SJCRH30 (cell line): ENCODE measurements around the gene PDE6H. TPM values are rescaled to one million over a fixed set of nuclear protein-coding genes. Genes with fewer than 3 reads are reported as not detected.

Experiments used
- DNase-seq, 2 experiments: peaks; one replicate each; pipeline ENCODE4 v3.0.0-alpha.2; 2015 to 2020
- H3K27ac ChIP-seq: fragments of 250-450 bp; sonication (Bioruptor Pico); 2 replicates; pipeline ENCODE4 v1.5.1; 2020; ENCODE audit warnings: mild to moderate bottlenecking, moderate library complexity
- H3K27me3 ChIP-seq: fragments of 250-450 bp; sonication (Bioruptor Pico); 2 replicates; pipeline ENCODE4 v1.5.1; 2020; ENCODE audit warnings: mild to moderate bottlenecking, moderate library complexity
- H3K36me3 ChIP-seq: fragments of 250-450 bp; sonication (Bioruptor Pico); 2 replicates; pipeline ENCODE4 v1.5.1; 2020; ENCODE audit warnings: mild to moderate bottlenecking, moderate library complexity
- H3K4me1 ChIP-seq: fragments of 250-450 bp; sonication (Bioruptor Pico); 2 replicates; pipeline ENCODE4 v1.5.1; 2020; ENCODE audit warnings: mild to moderate bottlenecking, moderate library complexity
- H3K4me3 ChIP-seq: fragments of 250-450 bp; sonication (Bioruptor Pico); 2 replicates; pipeline ENCODE4 v1.5.1; 2020; ENCODE audit warnings: mild to moderate bottlenecking, moderate library complexity
- H3K9me3 ChIP-seq: fragments of 250-450 bp; sonication (Bioruptor Pico); replicated peaks from 2 replicates; pipeline ENCODE4 v1.5.1; 2020; ENCODE audit warnings: mild to moderate bottlenecking, moderate library complexity
- total RNA-seq: library from RNA; depleted of rRNA; stranded (reverse); fragments of >200 nt; shearing (Covaris generic); gene quantifications from 2 replicates; pipeline ENCODE4 v1.2.3, GENCODE V29; 2014; rRNA removed

PDE6H gene
- total RNA-seq, 1 experiment from 2014 or later: not detected

- Histone ChIP-seq H3K36me3 (no peaks in the 10 kb centered on the region), H3K4me3 (no peak overlapping the region), H3K27ac (no peak overlapping the region), H3K9me3 (no peaks in the 10 kb centered on the region), H3K4me1 (no peaks in the 10 kb centered on the region), H3K27me3 (no peaks in the 10 kb centered on the region)
- DNase-seq: no peak
Observed at GRCh38 chr12:15020156-15020555, 47.3 kb downstream of the PDE6H start.

Other genes with a start within 250 kb of the PDE6H start
- gene WBP11, start 169.6 kb upstream of the PDE6H start, total RNA-seq: 50.6 and 65.1 TPM in 2 replicates
- gene C12orf60, start 169.4 kb upstream of the PDE6H start, total RNA-seq: 1.2 and 1.8 TPM in 2 replicates
- gene SMCO3, start 158.9 kb upstream of the PDE6H start, total RNA-seq: not detected in 2 replicates
- not detected in 2 replicates for gene ART4, start 129.5 kb upstream of the PDE6H start, total RNA-seq
- gene MGP, start 87.2 kb upstream of the PDE6H start, total RNA-seq: 2.8 and 3.2 TPM in 2 replicates
- gene ERP27, start 34.5 kb upstream of the PDE6H start, total RNA-seq: not detected in 2 replicates
- 1.2 and 2.4 TPM in 2 replicates for gene ARHGDIB, start 11.4 kb upstream of the PDE6H start, total RNA-seq
- not detected in 2 replicates for gene RERG, start 248.4 kb downstream of the PDE6H start, total RNA-seq